GM12872 (cell line): Measurements from ENCODE around the gene STMN3.

ENCODE experiments used
- CTCF ChIP-seq: IDR thresholded peaks from 3 replicates; pipeline ENCODE4 v1.5.1; 2011; ENCODE audit warnings: low read depth, mild to moderate bottlenecking, low read length, moderate library complexity; ENCODE audit not compliant: insufficient read depth

The STMN3 gene

GRCh38 chr20:63639093-63639975 is 13.9 kb downstream of the STMN3 start:
- no peak for TF ChIP-seq CTCF

DNA sequence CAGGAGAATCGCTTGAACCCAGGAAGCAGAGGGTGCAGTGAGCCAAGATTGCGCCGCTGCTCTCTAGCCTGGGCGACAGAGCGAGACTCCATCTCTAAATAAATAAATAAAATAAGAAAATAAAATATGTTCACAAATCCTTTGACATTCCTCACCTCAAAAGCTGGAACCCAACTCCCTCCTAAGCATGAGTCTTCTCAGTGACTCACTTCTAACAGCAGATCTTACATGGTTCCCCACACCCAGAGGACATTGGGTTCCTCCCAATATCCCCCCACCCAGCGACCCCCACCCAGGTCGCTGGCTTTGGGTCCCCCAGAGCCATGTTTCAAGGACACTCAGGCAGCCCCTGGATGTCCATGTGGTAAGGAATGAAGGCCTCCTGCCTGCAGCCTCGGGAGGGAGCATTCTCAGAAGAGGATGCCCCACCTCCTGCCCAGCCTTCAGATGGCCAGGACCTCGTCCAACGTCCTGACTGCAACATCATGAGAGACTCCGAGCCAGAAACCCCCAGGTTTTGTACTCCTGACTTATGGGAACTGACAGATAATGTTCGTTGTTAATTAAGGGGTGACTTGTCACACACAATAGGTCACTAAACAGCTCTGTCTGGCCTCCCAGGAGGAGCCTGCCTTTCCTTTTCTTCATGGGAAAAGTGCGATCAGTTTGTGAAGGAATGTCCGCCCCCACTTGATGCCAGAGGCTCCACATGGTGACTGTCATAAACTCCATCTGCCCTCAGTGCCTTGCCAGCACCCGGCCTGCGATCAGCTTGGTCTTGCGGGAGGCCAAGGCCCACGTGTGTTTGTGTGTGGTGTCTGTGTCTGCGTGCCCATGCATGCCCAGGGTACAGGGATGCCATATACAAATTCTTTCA is 16.2 kb downstream of the STMN3 start:
- no peak for TF ChIP-seq CTCF

DNA sequence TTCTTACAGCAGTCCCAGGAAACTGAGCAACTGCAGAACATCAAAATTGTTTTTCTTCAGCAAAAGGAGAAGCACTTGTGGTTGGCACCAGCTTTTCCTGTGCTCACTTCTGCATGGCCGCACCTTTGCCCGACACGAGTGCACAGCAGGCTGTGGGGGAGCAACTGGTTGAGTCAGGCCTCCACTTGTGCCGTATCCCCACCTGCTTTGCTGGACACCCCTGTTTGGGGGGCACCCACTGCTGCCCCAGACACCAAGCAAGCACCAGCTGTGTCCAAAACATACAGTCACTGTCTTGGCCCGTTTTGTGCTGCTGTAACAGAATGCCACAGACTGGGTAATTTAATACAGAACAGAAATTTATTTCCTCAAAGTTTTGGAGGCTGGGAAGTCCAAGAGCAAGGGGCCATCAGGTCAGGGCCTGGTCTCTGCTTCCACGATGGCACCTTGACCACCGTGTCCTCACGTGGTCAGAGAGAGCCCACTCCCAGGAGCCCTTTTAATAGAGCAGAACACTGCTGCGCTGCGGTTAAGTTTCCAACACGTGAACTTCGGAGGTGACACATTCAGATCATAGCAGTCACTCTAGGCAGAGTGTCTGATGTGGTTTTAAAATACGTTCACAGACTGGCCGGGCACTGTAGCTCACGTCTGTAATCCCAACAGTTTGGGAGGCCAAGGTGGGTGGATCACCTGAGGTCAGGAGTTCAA is 17.6 kb downstream of the STMN3 start:
- no peak for TF ChIP-seq CTCF

DNA sequence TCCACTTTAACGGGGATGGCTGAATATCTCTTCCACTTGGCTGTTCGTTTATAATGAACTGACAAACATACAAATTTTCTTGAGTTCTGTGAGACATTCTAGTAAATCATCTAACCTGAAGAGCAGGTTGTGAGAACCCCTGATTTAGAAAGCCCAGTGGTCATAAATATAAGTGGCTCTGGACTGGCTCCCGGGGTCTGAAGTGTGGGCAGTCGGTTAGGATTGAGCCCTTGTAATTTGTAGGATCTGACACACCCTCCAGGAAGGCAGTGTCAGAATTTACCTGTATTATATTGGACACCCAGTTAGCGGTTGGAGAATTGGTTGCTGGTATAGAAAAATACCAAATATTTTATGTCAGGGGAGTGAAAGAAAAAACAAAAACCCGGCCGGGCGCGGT is 19.5 kb downstream of the STMN3 start:
- TF ChIP-seq CTCF: no peak

- TF ChIP-seq CTCF: no peak
These were observed 24.8 kb downstream of the STMN3 start for GRCh38 chr20:63628246-63628975.

GRCh38 chr20:63627751-63628245 is 25.4 kb downstream of the STMN3 start:
- no peak for TF ChIP-seq CTCF
